Renal pelvis (tissue), 4 donors: ENCODE data around the gene ERCC6L. TPM values are rescaled to one million over a fixed set of nuclear protein-coding genes. Genes with fewer than 3 reads are reported as not detected.
"Not testable (repeated sequence)": the region's sequence is repeated elsewhere in the genome, so short reads cannot be mapped to it uniquely, and the experiment has no call there.

Source experiments
- DNase-seq: peaks from one replicate; pipeline ENCODE4 v3.0.0-alpha.2; 2013
- polyA plus RNA-seq, 3 donors: library from polyadenylated mRNA; unstranded; fragments of 120-200 nt; gene quantifications; one replicate each; pipeline ENCODE4 v1.2.1, GENCODE V29; 2013; ENCODE audit not compliant: insufficient read length in 3 of 3

The ERCC6L gene
- polyA plus RNA-seq, 3 donors = 4.0 to 4.6 (median 4.3) TPM

- no peak for DNase-seq
Measured at GRCh38 chrX:72258174-72258573, 19.3 kb upstream of the ERCC6L start.

- no peak for DNase-seq
Measured at GRCh38 chrX:72255864-72256263, 17.0 kb upstream of the ERCC6L start.

- DNase-seq = no peak
Measured at GRCh38 chrX:72255445-72255844, 16.6 kb upstream of the ERCC6L start.

GRCh38 chrX:72254816-72255215 lies 16.0 kb upstream of the ERCC6L start:
- DNase-seq = no peak

GRCh38 chrX:72253686-72254085 lies 14.9 kb upstream of the ERCC6L start:
- no peak for DNase-seq

- DNase-seq = no peak
Measured at GRCh38 chrX:72247206-72247942, 8.5 kb upstream of the ERCC6L start.

- DNase-seq = no peak
Measured at GRCh38 chrX:72245461-72246089, 6.7 kb upstream of the ERCC6L start.

GRCh38 chrX:72243472-72243871 lies 4.6 kb upstream of the ERCC6L start:
- no peak for DNase-seq

- DNase-seq = no peak
Measured at GRCh38 chrX:72240976-72241375, 2.1 kb upstream of the ERCC6L start.

- no peak for DNase-seq
Measured at GRCh38 chrX:72238183-72238582, 644 bp downstream of the ERCC6L start.

- no peak for DNase-seq
Measured at GRCh38 chrX:72236841-72237240, 2.0 kb downstream of the ERCC6L start.

- DNase-seq = no peak
Measured at GRCh38 chrX:72230290-72230689, 8.5 kb downstream of the ERCC6L start.

- DNase-seq = not testable (repeated sequence)
Measured at GRCh38 chrX:72220375-72220774, 18.5 kb downstream of the ERCC6L start.

GRCh38 chrX:72216973-72217372 lies 21.9 kb downstream of the ERCC6L start:
- no peak for DNase-seq

- no peak for DNase-seq
Measured at GRCh38 chrX:72208126-72208800, 30.6 kb downstream of the ERCC6L start.

- no peak for DNase-seq
Measured at GRCh38 chrX:72207366-72207765, 31.5 kb downstream of the ERCC6L start.

GRCh38 chrX:72205706-72206105 lies 33.1 kb downstream of the ERCC6L start:
- DNase-seq = no peak

GRCh38 chrX:72203421-72203820 lies 35.4 kb downstream of the ERCC6L start:
- no peak for DNase-seq

GRCh38 chrX:72202792-72203401 lies 35.9 kb downstream of the ERCC6L start:
- DNase-seq = no peak

GRCh38 chrX:72201836-72202536 lies 36.8 kb downstream of the ERCC6L start:
- DNase-seq = no peak

GRCh38 chrX:72182924-72183323 lies 55.9 kb downstream of the ERCC6L start:
- no peak for DNase-seq
